Peyer's patch (tissue), 4 donors: ENCODE data around the gene TBC1D23. TPM values are rescaled to one million over a fixed set of nuclear protein-coding genes. Genes with fewer than 3 reads are reported as not detected.
A peak's percentile ranks its signal among the peaks of the same experiment; 100 is the strongest.

ENCODE experiments used
- DNase-seq, 3 donors: peaks; one replicate each; pipeline ENCODE4 v3.0.0-alpha.2; 2017 to 2019
- H3K27ac ChIP-seq, 4 donors: fragments of 200-600 bp; sonication (generic); one replicate each; pipeline ENCODE4 v1.5.1; 2016 to 2019
- H3K27me3 ChIP-seq, 2 donors: fragments of 200-600 bp; sonication (generic); one replicate each; pipeline ENCODE4 v1.5.1; 2019
- H3K36me3 ChIP-seq, 3 donors: fragments of 200-600 bp; sonication (generic); one replicate each; pipeline ENCODE4 v1.5.1; 2016 to 2019
- H3K4me1 ChIP-seq, 4 donors: fragments of 200-600 bp; sonication (generic); one replicate each; pipeline ENCODE4 v1.5.1; 2016 to 2019
- H3K4me3 ChIP-seq, 4 donors: fragments of 200-600 bp; sonication (generic); 1 replicate in 3 of 4; 2 replicates in 1 of 4; pipeline ENCODE4 v1.5.1; 2016 to 2019; ENCODE audit warnings: mild to moderate bottlenecking in 1 of 4
- H3K9me3 ChIP-seq, 4 donors: fragments of 200-600 bp; sonication (generic); one replicate each; pipeline ENCODE4 v1.5.1; 2016 to 2019; ENCODE audit warnings: mild to moderate bottlenecking in 1 of 4
- POLR2A ChIP-seq, 2 donors: fragments of 450-650 bp; IDR thresholded peaks; one replicate each; pipeline ENCODE4 v1.5.1; 2017; ENCODE audit warnings: antibody characterized with exemption in 2 of 2, mild to moderate bottlenecking in 2 of 2, moderate library complexity in 2 of 2
- total RNA-seq, 4 donors: library from RNA; depleted of rRNA; stranded (reverse); fragments of >200 nt; gene quantifications; one replicate each; pipeline ENCODE4 v1.1.0, GENCODE V29; 2016
- TF ChIP-seq, protein P1 (sequence below), 6 experiments: fragments of 450-650 bp in 4 of 6; fragments of 200-600 bp in 2 of 6; sonication (generic) in 1 of 6; IDR thresholded peaks; one replicate each; pipeline ENCODE4 v1.5.1; 2017 to 2019; ENCODE audit warnings: antibody characterized with exemption in 6 of 6, mild to moderate bottlenecking in 3 of 6, moderate library complexity in 1 of 6

The TBC1D23 gene
- total RNA-seq, 4 donors from 2014 or later = 29.7 to 57.4 (median 38.4) TPM

GRCh38 chr3:100299016-100299415 lies 38.2 kb downstream of the TBC1D23 start:
- H3K9me3 ChIP-seq = no peaks in the 10 kb centered on the region
- no peak for DNase-seq
- no peaks in the 10 kb centered on the region for H3K27me3 ChIP-seq
- H3K4me3 ChIP-seq = no peak overlapping the region
- peaks cover 0 to 79% (median 0%) of the 10 kb centered on the region in 3 donors for H3K36me3 ChIP-seq
- no peak overlapping the region for H3K27ac ChIP-seq
- no peaks in the 10 kb centered on the region for H3K4me1 ChIP-seq
- TF ChIP-seq POLR2A (IDR thresholded peaks at IDR 0.05) = no peak
- TF ChIP-seq, protein P1, sequence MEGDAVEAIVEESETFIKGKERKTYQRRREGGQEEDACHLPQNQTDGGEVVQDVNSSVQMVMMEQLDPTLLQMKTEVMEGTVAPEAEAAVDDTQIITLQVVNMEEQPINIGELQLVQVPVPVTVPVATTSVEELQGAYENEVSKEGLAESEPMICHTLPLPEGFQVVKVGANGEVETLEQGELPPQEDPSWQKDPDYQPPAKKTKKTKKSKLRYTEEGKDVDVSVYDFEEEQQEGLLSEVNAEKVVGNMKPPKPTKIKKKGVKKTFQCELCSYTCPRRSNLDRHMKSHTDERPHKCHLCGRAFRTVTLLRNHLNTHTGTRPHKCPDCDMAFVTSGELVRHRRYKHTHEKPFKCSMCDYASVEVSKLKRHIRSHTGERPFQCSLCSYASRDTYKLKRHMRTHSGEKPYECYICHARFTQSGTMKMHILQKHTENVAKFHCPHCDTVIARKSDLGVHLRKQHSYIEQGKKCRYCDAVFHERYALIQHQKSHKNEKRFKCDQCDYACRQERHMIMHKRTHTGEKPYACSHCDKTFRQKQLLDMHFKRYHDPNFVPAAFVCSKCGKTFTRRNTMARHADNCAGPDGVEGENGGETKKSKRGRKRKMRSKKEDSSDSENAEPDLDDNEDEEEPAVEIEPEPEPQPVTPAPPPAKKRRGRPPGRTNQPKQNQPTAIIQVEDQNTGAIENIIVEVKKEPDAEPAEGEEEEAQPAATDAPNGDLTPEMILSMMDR (IDR thresholded peaks at IDR 0.05) = no peak

DNA sequence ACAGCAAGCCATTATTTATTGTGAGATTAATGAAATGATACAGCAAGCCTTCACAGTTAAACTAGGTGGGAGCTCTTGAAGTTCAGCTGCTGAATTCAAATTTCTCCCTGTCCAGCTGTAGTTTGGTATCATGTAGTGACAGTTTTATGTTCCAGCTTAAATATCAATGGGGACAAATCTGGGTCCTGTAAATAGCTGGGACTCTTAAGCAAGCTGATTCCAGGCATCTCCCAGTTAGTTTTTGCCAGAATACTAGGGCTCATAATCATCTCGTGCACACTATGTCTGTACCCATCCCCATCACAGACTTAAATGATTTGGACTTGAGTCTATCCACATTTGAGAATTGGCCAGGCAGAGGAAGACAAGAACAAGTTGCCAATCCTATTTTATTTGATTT lies 45.9 kb downstream of the TBC1D23 start:
- no peak for DNase-seq
- Histone ChIP-seq H3K27me3 (no peaks in the 10 kb centered on the region), H3K9me3 (no peaks in the 10 kb centered on the region), H3K4me1 (no peaks in the 10 kb centered on the region), H3K27ac (no peak overlapping the region), H3K36me3 (peaks cover 0 to 74% (median 0%) of the 10 kb centered on the region in 3 donors), H3K4me3 (no peak overlapping the region)
- TF ChIP-seq, protein P1 (IDR thresholded peaks at IDR 0.05) = no peak
- no peak for TF ChIP-seq POLR2A (IDR thresholded peaks at IDR 0.05)

DNA sequence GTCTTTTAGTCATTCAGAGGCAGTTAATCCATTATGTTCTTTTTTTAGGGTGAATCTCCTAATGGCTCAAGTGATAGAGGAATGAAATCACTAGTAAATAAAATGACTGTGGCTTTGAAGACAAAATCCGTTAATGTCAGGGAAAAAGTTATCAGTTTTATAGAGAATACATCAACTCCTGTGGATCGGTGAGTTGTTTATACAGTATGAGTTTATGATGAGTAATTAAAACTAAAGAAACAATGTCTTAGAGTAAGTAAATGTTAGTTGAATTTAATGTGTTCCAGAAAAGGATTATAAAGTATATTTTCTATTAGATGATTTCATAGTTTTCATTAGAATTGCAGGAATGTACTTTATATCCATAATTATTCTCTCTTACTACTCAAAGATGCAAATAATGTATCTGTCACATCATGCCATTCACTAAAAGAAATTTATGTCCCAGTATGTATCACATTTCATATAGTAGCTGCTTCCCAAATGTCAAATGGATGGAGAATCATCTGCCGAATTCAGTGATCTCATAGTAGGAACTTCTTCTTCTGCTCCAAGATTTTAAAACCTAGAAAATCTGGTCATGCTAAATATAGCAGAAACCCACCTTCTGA lies 49.7 kb downstream of the TBC1D23 start:
- H3K27ac ChIP-seq = no peak overlapping the region
- H3K4me3 ChIP-seq = no peak overlapping the region
- peaks cover 0 to 53% (median 0%) of the 10 kb centered on the region in 3 donors for H3K36me3 ChIP-seq
- DNase-seq = no peak
- H3K4me1 ChIP-seq = no peaks in the 10 kb centered on the region
- no peaks in the 10 kb centered on the region for H3K9me3 ChIP-seq
- H3K27me3 ChIP-seq = no peaks in the 10 kb centered on the region
- no peak for TF ChIP-seq POLR2A (IDR thresholded peaks at IDR 0.05)
- TF ChIP-seq, protein P1 (IDR thresholded peaks at IDR 0.05) = no peak

DNA sequence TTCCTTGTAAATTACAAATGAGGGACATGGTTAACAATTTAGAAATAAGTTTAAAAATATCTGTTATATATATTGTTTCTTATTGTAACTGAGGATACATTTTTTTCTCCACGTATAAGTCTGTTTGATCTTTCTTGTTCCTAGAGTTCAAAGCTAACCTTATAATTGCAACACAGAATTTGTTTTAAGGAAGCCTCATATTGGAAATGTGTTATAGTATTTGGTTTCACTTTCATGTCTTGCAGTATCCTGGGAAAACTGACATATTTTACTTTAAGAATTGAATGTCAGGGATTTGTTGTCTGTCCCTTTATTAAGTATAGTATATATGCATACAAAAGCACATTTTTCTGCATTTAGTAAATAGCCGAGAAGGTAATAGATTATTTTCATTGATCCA lies 50.2 kb downstream of the TBC1D23 start:
- H3K4me1 ChIP-seq = no peaks in the 10 kb centered on the region
- H3K36me3 ChIP-seq = peaks cover 0 to 51% (median 0%) of the 10 kb centered on the region in 3 donors
- TF ChIP-seq, protein P1 (IDR thresholded peaks at IDR 0.05) = no peak
- TF ChIP-seq POLR2A (IDR thresholded peaks at IDR 0.05) = no peak
- no peak for DNase-seq
- H3K4me3 ChIP-seq = no peak overlapping the region
- no peak overlapping the region for H3K27ac ChIP-seq
- no peaks in the 10 kb centered on the region for H3K9me3 ChIP-seq
- H3K27me3 ChIP-seq = no peaks in the 10 kb centered on the region

DNA sequence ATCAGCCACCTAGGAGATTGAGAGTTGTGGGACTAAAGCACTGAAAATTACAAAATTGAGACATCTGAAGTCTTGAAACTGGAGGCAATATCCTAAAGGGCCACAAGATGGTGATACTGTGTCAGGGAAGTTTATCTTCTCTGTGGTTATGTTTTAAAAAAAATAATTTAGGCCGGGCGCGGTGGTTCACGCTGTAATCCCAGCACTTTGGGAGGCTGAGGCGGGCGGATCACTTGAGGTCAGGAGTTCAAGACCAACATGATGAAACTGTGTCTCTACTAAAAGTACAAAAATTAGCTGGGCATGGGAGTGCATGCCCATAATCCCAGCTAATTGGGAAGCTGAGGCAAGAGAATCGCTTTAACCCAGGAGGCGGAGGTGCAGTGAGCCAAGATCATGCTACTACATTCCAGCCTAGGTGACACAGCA lies 55.9 kb downstream of the TBC1D23 start:
- Histone ChIP-seq H3K27me3 (no peaks in the 10 kb centered on the region), H3K4me3 (no peak overlapping the region), H3K27ac (no peak overlapping the region), H3K9me3 (no peaks in the 10 kb centered on the region), H3K36me3 (peaks cover 0 to 34% (median 0%) of the 10 kb centered on the region in 3 donors), H3K4me1 (no peaks in the 10 kb centered on the region)
- TF ChIP-seq POLR2A (IDR thresholded peaks at IDR 0.05) = no peak
- TF ChIP-seq, protein P1 (IDR thresholded peaks at IDR 0.05) = peak in 5 of 6 experiments; percentile 63 to 73 (median 69)
- no peak for DNase-seq
